RWPE1 (cell line): ENCODE results near the gene DEFB127.

Source experiments
- CTCF ChIA-PET: fragments of 350-600 bp; sonication (Branson Sonifier 250); formaldehyde crosslinking; extraction: SDS; loops from one replicate; lab custom pipeline; 2021; lab: Yijun Ruan, JAX
- POLR2A ChIA-PET: fragments of 400-600 bp; formaldehyde crosslinking; extraction: SDS; loops from one replicate; lab custom pipeline; 2020; ENCODE audit warnings: antibody characterized with exemption; ENCODE audit not compliant: low non-redundant PET; lab: Yijun Ruan, JAX
- DNase-seq: peaks from one replicate; pipeline ENCODE4 v3.0.0; 2012; ENCODE audit warnings: low spot score
- H3K27ac ChIP-seq: fragments of 450-650 bp; 2 replicates; pipeline ENCODE4 v1.5.1; 2017
- TF ChIP-seq, protein P1 (sequence below): fragments of 450-650 bp; conservative IDR thresholded peaks from 2 replicates; pipeline ENCODE4 v1.5.1; 2017; ENCODE audit warnings: low read depth, mild to moderate bottlenecking

The DEFB127 gene

GRCh38 chr20:152131-152530 is 5.1 kb upstream of the DEFB127 start:
- POLR2A ChIA-PET, result no interaction called here
- no peak for DNase-seq
- H3K27ac ChIP-seq, result no peak overlapping the region
- CTCF ChIA-PET, result interaction anchor here (0.5 kb wide), 1 partner anchor 79 kb away, joined by 3 read pairs; no protein-coding TSS in a partner anchor
- TF ChIP-seq, protein P1, sequence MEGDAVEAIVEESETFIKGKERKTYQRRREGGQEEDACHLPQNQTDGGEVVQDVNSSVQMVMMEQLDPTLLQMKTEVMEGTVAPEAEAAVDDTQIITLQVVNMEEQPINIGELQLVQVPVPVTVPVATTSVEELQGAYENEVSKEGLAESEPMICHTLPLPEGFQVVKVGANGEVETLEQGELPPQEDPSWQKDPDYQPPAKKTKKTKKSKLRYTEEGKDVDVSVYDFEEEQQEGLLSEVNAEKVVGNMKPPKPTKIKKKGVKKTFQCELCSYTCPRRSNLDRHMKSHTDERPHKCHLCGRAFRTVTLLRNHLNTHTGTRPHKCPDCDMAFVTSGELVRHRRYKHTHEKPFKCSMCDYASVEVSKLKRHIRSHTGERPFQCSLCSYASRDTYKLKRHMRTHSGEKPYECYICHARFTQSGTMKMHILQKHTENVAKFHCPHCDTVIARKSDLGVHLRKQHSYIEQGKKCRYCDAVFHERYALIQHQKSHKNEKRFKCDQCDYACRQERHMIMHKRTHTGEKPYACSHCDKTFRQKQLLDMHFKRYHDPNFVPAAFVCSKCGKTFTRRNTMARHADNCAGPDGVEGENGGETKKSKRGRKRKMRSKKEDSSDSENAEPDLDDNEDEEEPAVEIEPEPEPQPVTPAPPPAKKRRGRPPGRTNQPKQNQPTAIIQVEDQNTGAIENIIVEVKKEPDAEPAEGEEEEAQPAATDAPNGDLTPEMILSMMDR, result no peak

GRCh38 chr20:164618-165017 is 7.4 kb downstream of the DEFB127 start:
- DNase-seq, result no peak
- H3K27ac ChIP-seq, result no peak overlapping the region
- ChIA-PET CTCF (no interaction called here), POLR2A (no interaction called here)
- TF ChIP-seq, protein P1, result no peak

GRCh38 chr20:168876-169275 is 11.6 kb downstream of the DEFB127 start:
- H3K27ac ChIP-seq, result no peak overlapping the region
- TF ChIP-seq, protein P1, result no peak
- ChIA-PET POLR2A (no interaction called here), CTCF (no interaction called here)
- DNase-seq, result no peak

GRCh38 chr20:184288-184687 is 27.0 kb downstream of the DEFB127 start:
- no peak overlapping the region for H3K27ac ChIP-seq
- no peak for DNase-seq
- CTCF ChIA-PET, result no interaction called here
- TF ChIP-seq, protein P1, result no peak
- POLR2A ChIA-PET, result no interaction called here

GRCh38 chr20:187733-188132 is 30.5 kb downstream of the DEFB127 start:
- TF ChIP-seq, protein P1, result no peak
- H3K27ac ChIP-seq, result no peak overlapping the region
- ChIA-PET POLR2A (no interaction called here), CTCF (no interaction called here)
- no peak for DNase-seq

GRCh38 chr20:189611-190010 is 32.4 kb downstream of the DEFB127 start, which contains the start of gene DEFB128:
DEFB128 (minus strand) TSS chr20:189711; CDS start chr20:189623, 88 bp downstream.
- CTCF ChIA-PET, result no interaction called here
- POLR2A ChIA-PET, result no interaction called here
- no peak within 1 kb of the TSS for H3K27ac ChIP-seq
- TF ChIP-seq, protein P1, result no peak
- no peak for DNase-seq
